Mesenchymal stem cell (in vitro differentiated cells and primary cell): Measurements from ENCODE around the gene ZNF446.
"Not testable (repeated sequence)": the region's sequence is repeated elsewhere in the genome, so short reads cannot be mapped to it uniquely, and the experiment has no call there.

Source experiments
- DNase-seq: peaks from one replicate; pipeline ENCODE4 v3.0.0-alpha.2; 2013
- H2AFZ ChIP-seq: one replicate; pipeline ENCODE4 v1.6.1; 2013; ENCODE audit warnings: low read depth, mild to moderate bottlenecking, control low read depth, inconsistent platforms, low read length, moderate library complexity
- H2AK5ac ChIP-seq: 2 replicates; pipeline ENCODE4 v1.6.1; 2013; ENCODE audit warnings: low read length, moderate library complexity, mild to moderate bottlenecking, inconsistent platforms; ENCODE audit not compliant: severe bottlenecking
- H2BK120ac ChIP-seq: one replicate; pipeline ENCODE4 v1.6.1; 2013; ENCODE audit warnings: low read depth, mild to moderate bottlenecking, inconsistent platforms, low read length, moderate library complexity
- H2BK12ac ChIP-seq, 2 experiments: one replicate each; pipeline ENCODE4 v1.6.1; 2013; ENCODE audit warnings: inconsistent platforms in 2 of 2, low read length in 2 of 2, mild to moderate bottlenecking in 2 of 2, moderate library complexity in 2 of 2, control low read depth in 1 of 2
- H2BK15ac ChIP-seq: one replicate; pipeline ENCODE4 v1.6.1; 2013; ENCODE audit warnings: mild to moderate bottlenecking, low read depth, inconsistent platforms; ENCODE audit not compliant: poor library complexity, severe bottlenecking
- H2BK5ac ChIP-seq: 2 replicates; pipeline ENCODE4 v1.6.1; 2013; ENCODE audit warnings: low read depth, mild to moderate bottlenecking, low read length, control low read depth, inconsistent platforms; ENCODE audit not compliant: poor library complexity, severe bottlenecking
- H3K14ac ChIP-seq, 2 experiments: one replicate each; pipeline ENCODE4 v1.6.1; 2013; ENCODE audit warnings: inconsistent platforms in 2 of 2, low read length in 2 of 2, control low read depth in 1 of 2, mild to moderate bottlenecking in 1 of 2, moderate library complexity in 1 of 2
- H3K18ac ChIP-seq, 2 experiments: one replicate each; pipeline ENCODE4 v1.6.1; 2013; ENCODE audit warnings: inconsistent platforms in 2 of 2, low read length in 2 of 2, control low read depth in 1 of 2, low read depth in 1 of 2, mild to moderate bottlenecking in 1 of 2
- H3K23ac ChIP-seq, 2 experiments: one replicate each; pipeline ENCODE4 v1.6.1; 2013; ENCODE audit warnings: inconsistent platforms in 2 of 2, low read length in 2 of 2, mild to moderate bottlenecking in 2 of 2, moderate library complexity in 2 of 2, control low read depth in 1 of 2
- H3K27ac ChIP-seq: 2 replicates; pipeline ENCODE4 v1.5.1; 2013; ENCODE audit warnings: mild to moderate bottlenecking, moderate library complexity, low read length, control low read depth, inconsistent platforms; ENCODE audit not compliant: poor library complexity, severe bottlenecking
- H3K27me3 ChIP-seq, 2 experiments: 2 replicates each; pipeline versions ENCODE4 v1.6.1 to v1.7.0; 2013; ENCODE audit warnings: low read length in 2 of 2, mild to moderate bottlenecking in 2 of 2, moderate library complexity in 2 of 2, control low read depth in 1 of 2, inconsistent platforms in 1 of 2; ENCODE audit not compliant: control insufficient read depth in 1 of 2, insufficient read depth in 1 of 2
- H3K36me3 ChIP-seq, 2 experiments: 2 replicates each; pipeline versions ENCODE4 v1.6.1 to v1.7.0; 2013; ENCODE audit warnings: low read length in 2 of 2, control low read depth in 1 of 2, inconsistent platforms in 1 of 2, low read depth in 1 of 2, mild to moderate bottlenecking in 1 of 2; ENCODE audit not compliant: insufficient read depth in 2 of 2, control insufficient read depth in 1 of 2
- H3K4ac ChIP-seq, 2 experiments: one replicate each; pipeline ENCODE4 v1.6.1; 2013; ENCODE audit warnings: inconsistent platforms in 2 of 2, low read length in 2 of 2, mild to moderate bottlenecking in 2 of 2, moderate library complexity in 2 of 2, control low read depth in 1 of 2, low read depth in 1 of 2
- H3K4me1 ChIP-seq: 2 replicates; pipeline ENCODE4 v1.6.1; 2013; ENCODE audit warnings: low read depth, low read length, control low read depth; ENCODE audit not compliant: control insufficient read depth, insufficient read depth
- H3K4me2 ChIP-seq: 2 replicates; pipeline ENCODE4 v1.6.1; 2013; ENCODE audit warnings: low read length, mild to moderate bottlenecking, inconsistent platforms; ENCODE audit not compliant: poor library complexity, severe bottlenecking
- H3K4me3 ChIP-seq, 2 experiments: 2 replicates each; pipeline versions ENCODE4 v1.5.1 to v1.7.0; 2013; ENCODE audit warnings: low read length in 2 of 2, mild to moderate bottlenecking in 2 of 2, control low read depth in 1 of 2, low read depth in 1 of 2; ENCODE audit not compliant: insufficient read depth in 1 of 2
- H3K79me1 ChIP-seq: replicated peaks from 2 replicates; pipeline ENCODE4 v1.6.1; 2013; ENCODE audit warnings: mild to moderate bottlenecking, control low read depth, low read length, inconsistent platforms; ENCODE audit not compliant: poor library complexity, severe bottlenecking
- H3K9ac ChIP-seq: 2 replicates; pipeline ENCODE4 v1.7.0; 2013; ENCODE audit warnings: mild to moderate bottlenecking, low read length, moderate library complexity
- H3K9me3 ChIP-seq: 2 replicates; pipeline ENCODE4 v1.7.0; 2013; ENCODE audit warnings: mild to moderate bottlenecking, low read length; ENCODE audit not compliant: control insufficient read depth
- H4K8ac ChIP-seq: one replicate; pipeline ENCODE4 v1.6.1; 2013; ENCODE audit warnings: inconsistent platforms, mild to moderate bottlenecking, low read length, moderate library complexity
- H4K91ac ChIP-seq: one replicate; pipeline ENCODE4 v1.6.1; 2013; ENCODE audit warnings: mild to moderate bottlenecking, low read length, inconsistent platforms
- WGBS: methylation state at CpG from one replicate; pipeline ENCODE4 v1.1.7; 2013; ENCODE audit warnings: mixed read lengths; 5-methylcytosine and 5-hydroxymethylcytosine counted together

ZNF446 gene

DNA sequence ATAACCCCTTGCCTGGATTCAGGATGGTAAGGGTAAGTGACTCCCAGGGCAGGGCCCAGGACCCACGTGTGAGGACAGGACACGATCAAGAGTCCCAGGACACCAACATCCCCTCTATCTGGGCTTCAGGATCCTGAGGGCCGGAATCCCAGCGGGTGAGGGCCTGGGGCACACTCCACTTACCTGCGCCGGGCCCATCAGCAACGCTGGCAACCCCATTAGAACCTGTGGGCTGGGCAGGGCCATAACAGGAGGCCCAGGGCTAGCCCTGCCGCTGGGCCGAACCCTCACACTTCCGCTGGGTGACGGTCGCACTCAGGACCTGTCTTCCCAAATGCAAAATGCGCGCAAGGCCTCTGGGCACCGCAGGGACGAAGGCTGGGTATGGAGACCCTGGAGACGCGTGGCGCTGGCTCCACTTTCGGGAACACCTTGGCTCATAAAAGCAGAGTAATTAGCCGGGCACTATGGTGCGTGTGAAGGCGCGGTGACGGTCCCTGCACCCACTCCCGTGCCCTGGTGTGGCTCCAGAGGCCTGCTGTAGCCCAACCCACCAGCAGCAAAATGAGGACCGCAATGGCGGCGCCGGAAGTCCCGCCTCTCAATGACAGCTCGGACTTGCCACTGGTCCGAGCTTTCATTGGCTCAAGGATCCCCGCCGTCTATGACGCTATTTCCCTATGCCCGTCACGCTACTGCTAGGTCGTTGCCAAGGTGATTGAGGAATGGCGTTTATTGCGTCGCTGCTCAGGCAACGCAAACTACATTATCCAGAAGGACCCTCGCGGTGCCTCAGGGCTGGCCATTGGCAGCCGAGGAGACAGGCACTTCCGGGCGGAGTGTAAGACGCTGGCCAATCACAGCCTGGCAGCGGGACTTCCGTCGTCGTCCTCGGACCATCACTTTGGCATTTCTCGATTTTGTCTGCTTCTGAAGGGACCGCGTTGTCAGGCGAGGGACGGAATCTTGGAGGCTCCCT, 36.3 kb upstream of the ZNF446 start, which contains the start of gene ZNF132:
ZNF132 (minus strand) TSS at position 578 of the 979 bp plus-strand sequence; CDS start at position 246, 332 bp downstream.
- Histone ChIP-seq H2AFZ (peak within 1 kb of the TSS; percentile 69), H2BK120ac (no peak within 1 kb of the TSS), H3K27me3 (no peaks in the 10 kb centered on the region), H3K4me1 (peaks cover 14% of the 10 kb centered on the region), H2BK5ac (peak within 1 kb of the TSS; percentile 33), H2AK5ac (peak within 1 kb of the TSS; percentile 2), H3K4me3 (peak within 1 kb of the TSS; percentile 82 to 97), H3K14ac (peak within 1 kb of the TSS in 1 of 2 experiments; percentile 78), H3K9me3 (peaks cover 42% of the 10 kb centered on the region), H4K8ac (peak within 1 kb of the TSS; percentile 99), H3K4ac (peak within 1 kb of the TSS; percentile 42 to 49), H3K27ac (peak within 1 kb of the TSS; percentile 66), H3K18ac (peak within 1 kb of the TSS; percentile 44 to 48), H3K9ac (peak within 1 kb of the TSS; percentile 93), H3K23ac (no peak within 1 kb of the TSS), H2BK12ac (no peak within 1 kb of the TSS), H3K4me2 (peak within 1 kb of the TSS; percentile 71), H4K91ac (peak within 1 kb of the TSS; percentile 57), H3K36me3 (peaks cover 21 to 32% of the 10 kb centered on the region in 2 experiments), H2BK15ac (peak within 1 kb of the TSS; percentile 44), H3K79me1 (peaks cover 11% of the 10 kb centered on the region)
- 39% methylated on average over 59 of the region's 59 CpGs for WGBS
- DNase-seq = peak; percentile 99

DNA sequence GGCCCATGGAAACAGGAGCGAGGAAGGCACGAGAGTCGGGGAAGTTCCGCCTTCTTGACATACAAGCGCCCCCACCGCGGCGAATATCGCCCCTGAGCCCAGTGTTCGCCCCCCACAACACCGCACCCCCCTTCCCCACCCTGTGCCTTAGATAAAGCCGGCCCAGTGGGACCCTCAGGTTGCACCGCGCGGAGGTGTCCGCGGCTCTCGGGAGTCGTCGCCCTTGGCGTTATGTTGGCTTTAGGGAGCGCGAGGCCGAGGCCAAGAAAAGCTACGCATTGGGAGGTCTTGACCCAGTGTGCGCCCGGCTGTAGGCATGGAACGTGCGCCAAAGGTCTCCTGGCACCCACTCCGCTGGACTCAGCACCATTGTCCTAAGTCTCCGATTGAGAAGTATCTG, 35.6 kb upstream of the ZNF446 start:
- H2BK5ac ChIP-seq = no peak overlapping the region
- DNase-seq = no peak
- 83% methylated on average over 31 of the region's 31 CpGs for WGBS
- H2BK12ac ChIP-seq = no peak overlapping the region
- H3K27ac ChIP-seq = peak overlapping the region; percentile 4
- no peak overlapping the region for H3K14ac ChIP-seq
- H3K23ac ChIP-seq = no peak overlapping the region
- peaks cover 11% of the 10 kb centered on the region for H3K79me1 ChIP-seq
- peak overlapping the region; percentile 98 for H4K8ac ChIP-seq
- peak overlapping the region; percentile 71 for H3K4me2 ChIP-seq
- H3K4me3 ChIP-seq = peak overlapping the region; percentile 53 to 97
- no peak overlapping the region for H2BK15ac ChIP-seq
- no peak overlapping the region for H4K91ac ChIP-seq
- peaks cover 35% of the 10 kb centered on the region for H3K9me3 ChIP-seq
- peak overlapping the region; percentile 85 for H3K9ac ChIP-seq
- no peak overlapping the region for H2AK5ac ChIP-seq
- no peak overlapping the region for H2BK120ac ChIP-seq
- H3K36me3 ChIP-seq = peaks cover 16 to 25% of the 10 kb centered on the region in 2 experiments
- H3K18ac ChIP-seq = peak overlapping the region; percentile 7 to 11
- H3K27me3 ChIP-seq = no peaks in the 10 kb centered on the region
- H2AFZ ChIP-seq = no peak overlapping the region
- H3K4ac ChIP-seq = no peak overlapping the region
- peaks cover 14% of the 10 kb centered on the region for H3K4me1 ChIP-seq

DNA sequence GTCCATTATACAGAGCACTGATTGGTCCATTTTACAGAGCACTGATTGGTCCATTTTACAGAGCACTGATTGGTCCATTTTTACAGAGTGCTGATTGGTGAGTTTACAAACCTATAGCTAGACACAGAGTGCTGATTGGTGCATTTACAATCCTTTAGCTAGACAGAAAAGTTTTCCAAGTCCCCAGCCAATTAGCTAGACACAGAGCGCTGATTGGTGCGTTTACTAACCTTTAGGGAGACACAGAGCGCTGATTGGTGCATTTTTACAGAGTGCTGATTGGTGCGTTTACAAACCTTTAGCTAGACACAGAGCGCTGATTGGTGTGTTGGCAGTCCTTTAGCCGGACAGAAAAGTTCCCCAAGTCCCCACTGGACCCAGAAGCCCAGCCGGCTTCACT, 33.2 kb upstream of the ZNF446 start:
- 78% methylated on average over 7 of the region's 7 CpGs for WGBS
- Histone ChIP-seq H3K9me3 (peaks cover 14% of the 10 kb centered on the region), H3K4me1 (peaks cover 14% of the 10 kb centered on the region)
- H3K23ac ChIP-seq, H2BK15ac ChIP-seq, H2AK5ac ChIP-seq, H3K4me2 ChIP-seq, H3K79me1 ChIP-seq, H3K4me3 ChIP-seq, H2BK5ac ChIP-seq, H4K91ac ChIP-seq, H3K27me3 ChIP-seq, H2AFZ ChIP-seq, H3K4ac ChIP-seq, H2BK12ac ChIP-seq, H3K27ac ChIP-seq, H3K18ac ChIP-seq, H4K8ac ChIP-seq, DNase-seq, H3K36me3 ChIP-seq, H3K14ac ChIP-seq, H2BK120ac ChIP-seq, H3K9ac ChIP-seq: not testable (repeated sequence)

DNA sequence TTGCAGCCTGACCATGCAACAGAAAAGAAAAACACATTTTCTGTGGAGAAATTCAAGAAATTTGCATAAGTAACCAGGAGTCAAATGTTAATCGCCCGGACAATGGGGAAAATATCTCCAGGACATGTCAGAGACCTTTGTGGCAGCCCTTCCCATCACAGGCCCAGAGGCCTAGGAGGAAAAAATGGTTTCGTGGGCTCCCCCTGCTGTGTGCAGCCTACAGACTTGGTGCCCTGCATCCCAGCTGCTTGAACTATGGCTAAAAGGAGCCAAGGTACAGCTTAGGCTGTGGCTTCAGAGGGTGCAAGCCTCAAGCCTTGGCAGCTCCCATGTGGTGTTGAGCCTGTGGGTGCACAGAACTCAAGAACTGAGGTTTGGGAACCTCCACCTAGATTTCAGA, 27.3 kb upstream of the ZNF446 start:
- WGBS = 83% methylated on average over 3 of the region's 3 CpGs
- H3K14ac ChIP-seq, H3K79me1 ChIP-seq, H3K4me3 ChIP-seq, H3K9me3 ChIP-seq, H3K4ac ChIP-seq, H2AFZ ChIP-seq, H3K4me1 ChIP-seq, H3K27me3 ChIP-seq, H3K9ac ChIP-seq, H2BK120ac ChIP-seq, H3K36me3 ChIP-seq, H3K23ac ChIP-seq, H2BK15ac ChIP-seq, H2AK5ac ChIP-seq, H2BK5ac ChIP-seq, H3K4me2 ChIP-seq, H3K27ac ChIP-seq, H4K8ac ChIP-seq, H3K18ac ChIP-seq, H2BK12ac ChIP-seq, H4K91ac ChIP-seq, DNase-seq: not testable (repeated sequence)
